Mesenchymal stem cell (in vitro differentiated cells and primary cell): Measurements from ENCODE around the gene PRCD.

Source experiments
- DNase-seq: peaks from one replicate; pipeline ENCODE4 v3.0.0-alpha.2; 2013
- H2AFZ ChIP-seq: one replicate; pipeline ENCODE4 v1.6.1; 2013; ENCODE audit warnings: low read depth, mild to moderate bottlenecking, control low read depth, inconsistent platforms, low read length, moderate library complexity
- H2AK5ac ChIP-seq: 2 replicates; pipeline ENCODE4 v1.6.1; 2013; ENCODE audit warnings: low read length, moderate library complexity, mild to moderate bottlenecking, inconsistent platforms; ENCODE audit not compliant: severe bottlenecking
- H2BK120ac ChIP-seq: one replicate; pipeline ENCODE4 v1.6.1; 2013; ENCODE audit warnings: low read depth, mild to moderate bottlenecking, inconsistent platforms, low read length, moderate library complexity
- H2BK12ac ChIP-seq, 2 experiments: one replicate each; pipeline ENCODE4 v1.6.1; 2013; ENCODE audit warnings: inconsistent platforms in 2 of 2, low read length in 2 of 2, mild to moderate bottlenecking in 2 of 2, moderate library complexity in 2 of 2, control low read depth in 1 of 2
- H2BK15ac ChIP-seq: one replicate; pipeline ENCODE4 v1.6.1; 2013; ENCODE audit warnings: mild to moderate bottlenecking, low read depth, inconsistent platforms; ENCODE audit not compliant: poor library complexity, severe bottlenecking
- H2BK5ac ChIP-seq: 2 replicates; pipeline ENCODE4 v1.6.1; 2013; ENCODE audit warnings: low read depth, mild to moderate bottlenecking, low read length, control low read depth, inconsistent platforms; ENCODE audit not compliant: poor library complexity, severe bottlenecking
- H3K14ac ChIP-seq, 2 experiments: one replicate each; pipeline ENCODE4 v1.6.1; 2013; ENCODE audit warnings: inconsistent platforms in 2 of 2, low read length in 2 of 2, control low read depth in 1 of 2, mild to moderate bottlenecking in 1 of 2, moderate library complexity in 1 of 2
- H3K18ac ChIP-seq, 2 experiments: one replicate each; pipeline ENCODE4 v1.6.1; 2013; ENCODE audit warnings: inconsistent platforms in 2 of 2, low read length in 2 of 2, control low read depth in 1 of 2, low read depth in 1 of 2, mild to moderate bottlenecking in 1 of 2
- H3K23ac ChIP-seq, 2 experiments: one replicate each; pipeline ENCODE4 v1.6.1; 2013; ENCODE audit warnings: inconsistent platforms in 2 of 2, low read length in 2 of 2, mild to moderate bottlenecking in 2 of 2, moderate library complexity in 2 of 2, control low read depth in 1 of 2
- H3K27ac ChIP-seq: 2 replicates; pipeline ENCODE4 v1.5.1; 2013; ENCODE audit warnings: mild to moderate bottlenecking, moderate library complexity, low read length, control low read depth, inconsistent platforms; ENCODE audit not compliant: poor library complexity, severe bottlenecking
- H3K27me3 ChIP-seq, 2 experiments: 2 replicates each; pipeline versions ENCODE4 v1.6.1 to v1.7.0; 2013; ENCODE audit warnings: low read length in 2 of 2, mild to moderate bottlenecking in 2 of 2, moderate library complexity in 2 of 2, control low read depth in 1 of 2, inconsistent platforms in 1 of 2; ENCODE audit not compliant: control insufficient read depth in 1 of 2, insufficient read depth in 1 of 2
- H3K36me3 ChIP-seq, 2 experiments: 2 replicates each; pipeline versions ENCODE4 v1.6.1 to v1.7.0; 2013; ENCODE audit warnings: low read length in 2 of 2, control low read depth in 1 of 2, inconsistent platforms in 1 of 2, low read depth in 1 of 2, mild to moderate bottlenecking in 1 of 2; ENCODE audit not compliant: insufficient read depth in 2 of 2, control insufficient read depth in 1 of 2
- H3K4ac ChIP-seq, 2 experiments: one replicate each; pipeline ENCODE4 v1.6.1; 2013; ENCODE audit warnings: inconsistent platforms in 2 of 2, low read length in 2 of 2, mild to moderate bottlenecking in 2 of 2, moderate library complexity in 2 of 2, control low read depth in 1 of 2, low read depth in 1 of 2
- H3K4me1 ChIP-seq: 2 replicates; pipeline ENCODE4 v1.6.1; 2013; ENCODE audit warnings: low read depth, low read length, control low read depth; ENCODE audit not compliant: control insufficient read depth, insufficient read depth
- H3K4me2 ChIP-seq: 2 replicates; pipeline ENCODE4 v1.6.1; 2013; ENCODE audit warnings: low read length, mild to moderate bottlenecking, inconsistent platforms; ENCODE audit not compliant: poor library complexity, severe bottlenecking
- H3K4me3 ChIP-seq, 2 experiments: 2 replicates each; pipeline versions ENCODE4 v1.5.1 to v1.7.0; 2013; ENCODE audit warnings: low read length in 2 of 2, mild to moderate bottlenecking in 2 of 2, control low read depth in 1 of 2, low read depth in 1 of 2; ENCODE audit not compliant: insufficient read depth in 1 of 2
- H3K79me1 ChIP-seq: replicated peaks from 2 replicates; pipeline ENCODE4 v1.6.1; 2013; ENCODE audit warnings: mild to moderate bottlenecking, control low read depth, low read length, inconsistent platforms; ENCODE audit not compliant: poor library complexity, severe bottlenecking
- H3K9ac ChIP-seq: 2 replicates; pipeline ENCODE4 v1.7.0; 2013; ENCODE audit warnings: mild to moderate bottlenecking, low read length, moderate library complexity
- H3K9me3 ChIP-seq: 2 replicates; pipeline ENCODE4 v1.7.0; 2013; ENCODE audit warnings: mild to moderate bottlenecking, low read length; ENCODE audit not compliant: control insufficient read depth
- H4K8ac ChIP-seq: one replicate; pipeline ENCODE4 v1.6.1; 2013; ENCODE audit warnings: inconsistent platforms, mild to moderate bottlenecking, low read length, moderate library complexity
- H4K91ac ChIP-seq: one replicate; pipeline ENCODE4 v1.6.1; 2013; ENCODE audit warnings: mild to moderate bottlenecking, low read length, inconsistent platforms
- WGBS: methylation state at CpG from one replicate; pipeline ENCODE4 v1.1.7; 2013; ENCODE audit warnings: mixed read lengths; 5-methylcytosine and 5-hydroxymethylcytosine counted together

The PRCD gene

DNA sequence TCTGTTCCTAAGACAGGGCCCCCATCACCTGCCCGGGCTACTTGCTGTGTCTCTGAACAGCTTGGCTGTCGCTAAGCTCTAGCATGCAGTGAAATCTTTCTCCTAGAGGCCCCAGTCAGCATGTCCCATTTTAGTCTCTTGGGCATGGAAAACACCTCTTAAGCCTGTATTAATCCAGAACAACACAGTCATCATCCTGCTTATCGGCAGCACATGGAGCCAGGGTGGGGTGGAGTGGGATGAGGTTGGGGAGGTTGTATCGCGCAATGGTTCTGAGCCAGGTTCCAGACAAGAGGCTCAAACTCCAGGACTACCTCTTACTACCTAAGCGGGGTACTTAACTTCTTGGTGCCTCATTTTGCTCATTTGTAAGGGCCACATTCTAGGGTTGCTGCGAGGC, 38.0 kb downstream of the PRCD start:
- Histone ChIP-seq H2BK5ac (no peak overlapping the region), H2BK120ac (no peak overlapping the region), H3K27me3 (peaks cover 0 to 18% of the 10 kb centered on the region in 2 experiments), H3K79me1 (no peaks in the 10 kb centered on the region), H3K4me3 (no peak overlapping the region), H3K27ac (no peak overlapping the region), H2BK12ac (no peak overlapping the region), H3K9me3 (no peaks in the 10 kb centered on the region), H3K4me2 (no peak overlapping the region), H3K18ac (no peak overlapping the region), H3K4me1 (peaks cover 1% of the 10 kb centered on the region), H3K36me3 (no peaks in the 10 kb centered on the region), H3K23ac (no peak overlapping the region), H3K9ac (no peak overlapping the region), H2AK5ac (no peak overlapping the region), H2AFZ (no peak overlapping the region), H2BK15ac (no peak overlapping the region), H3K14ac (no peak overlapping the region), H4K91ac (no peak overlapping the region), H4K8ac (no peak overlapping the region), H3K4ac (no peak overlapping the region)
- DNase-seq: no peak
- WGBS: 100% methylated on average over 6 of the region's 7 CpGs

DNA sequence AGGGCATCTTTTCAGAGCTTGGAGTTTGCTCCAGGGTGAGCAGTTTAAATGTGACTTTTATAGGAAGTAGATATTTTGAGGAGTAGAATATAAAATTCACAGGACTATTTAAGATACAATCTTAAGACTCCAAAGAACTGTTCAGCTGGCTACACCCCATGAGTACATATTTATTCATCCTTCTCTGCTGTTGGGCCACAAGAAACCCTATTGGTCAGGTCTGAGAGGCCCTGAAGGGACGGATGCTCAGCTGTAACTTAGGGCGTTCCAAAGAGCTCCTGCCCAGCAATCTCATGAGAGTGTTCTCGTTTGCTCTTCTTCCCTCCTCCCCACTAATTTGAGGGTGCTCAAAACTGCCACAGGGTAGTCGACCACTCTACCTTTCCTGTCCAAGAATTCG, 38.5 kb downstream of the PRCD start:
- peaks cover 0 to 18% of the 10 kb centered on the region in 2 experiments for H3K27me3 ChIP-seq

DNA sequence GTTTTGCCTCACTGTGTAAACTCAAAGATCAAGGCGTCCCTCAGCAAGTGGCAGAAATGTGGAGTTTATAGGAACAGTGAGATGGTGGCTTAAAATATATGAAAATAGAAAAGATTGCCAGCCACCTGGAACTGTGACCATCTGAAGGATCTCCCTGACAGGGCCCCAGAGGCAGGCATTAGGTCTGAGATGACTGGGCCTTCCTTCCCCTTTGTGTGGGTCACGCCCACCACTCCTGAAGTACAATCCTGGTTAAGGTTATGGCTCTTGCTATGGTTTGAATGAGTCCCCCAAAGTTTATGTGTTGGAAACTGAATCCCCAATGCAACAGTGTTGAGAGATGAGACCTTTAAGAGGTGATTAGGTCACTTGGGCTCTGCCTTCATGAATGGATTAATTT, 39.4 kb downstream of the PRCD start:
- H4K8ac ChIP-seq: no peak overlapping the region
- WGBS: 99% methylated on average over 2 of the region's 2 CpGs

More for the DNA sequence above, 38.5 kb downstream of the PRCD start:
- Histone ChIP-seq H3K4ac (no peak overlapping the region), H3K4me3 (no peak overlapping the region), H2BK5ac (no peak overlapping the region), H3K4me1 (peaks cover 1% of the 10 kb centered on the region), H2BK12ac (no peak overlapping the region), H2AFZ (no peak overlapping the region), H3K4me2 (no peak overlapping the region), H3K9ac (no peak overlapping the region), H4K91ac (no peak overlapping the region), H3K18ac (no peak overlapping the region), H3K9me3 (no peaks in the 10 kb centered on the region), H3K79me1 (no peaks in the 10 kb centered on the region), H3K14ac (no peak overlapping the region), H2BK15ac (no peak overlapping the region), H3K36me3 (no peaks in the 10 kb centered on the region), H3K27ac (no peak overlapping the region), H4K8ac (no peak overlapping the region), H3K23ac (no peak overlapping the region), H2BK120ac (no peak overlapping the region), H2AK5ac (no peak overlapping the region)
- DNase-seq: no peak
- 64% methylated on average over 4 of the region's 5 CpGs for WGBS

DNA sequence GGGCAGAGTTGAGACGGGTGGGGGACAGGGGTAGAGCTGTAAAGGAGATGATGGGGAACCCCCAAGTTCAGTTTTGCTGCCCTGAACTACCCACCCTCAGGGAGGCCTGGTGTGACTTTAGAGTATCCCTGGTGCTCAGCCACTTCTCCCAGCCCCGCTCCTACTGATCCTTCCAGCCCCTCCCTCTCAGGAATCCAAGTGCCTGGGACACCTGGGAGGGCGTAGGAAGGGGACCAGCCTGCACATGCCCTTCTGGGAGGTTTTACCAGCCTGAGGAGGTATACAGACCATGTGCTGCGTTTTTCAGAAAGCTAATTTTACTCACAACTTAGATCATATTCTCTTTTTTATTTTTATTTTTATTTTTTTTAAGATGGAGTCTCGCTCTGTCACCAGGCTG, 41.7 kb downstream of the PRCD start:
- Histone ChIP-seq H3K27ac (no peak overlapping the region), H3K4me1 (peaks cover 16% of the 10 kb centered on the region), H2BK5ac (no peak overlapping the region), H2BK12ac (no peak overlapping the region), H3K9me3 (no peaks in the 10 kb centered on the region), H3K18ac (no peak overlapping the region), H2AK5ac (no peak overlapping the region), H3K79me1 (no peaks in the 10 kb centered on the region), H3K27me3 (peaks cover 11 to 43% of the 10 kb centered on the region in 2 experiments), H3K9ac (no peak overlapping the region), H4K91ac (no peak overlapping the region), H2BK120ac (no peak overlapping the region), H3K4me2 (no peak overlapping the region), H3K36me3 (no peaks in the 10 kb centered on the region), H3K4me3 (no peak overlapping the region), H3K4ac (no peak overlapping the region), H4K8ac (no peak overlapping the region), H3K23ac (no peak overlapping the region), H2BK15ac (no peak overlapping the region), H3K14ac (peak overlapping the region in 1 of 2 experiments; percentile 20), H2AFZ (no peak overlapping the region)
- no peak for DNase-seq
- 94% methylated on average over 4 of the region's 5 CpGs for WGBS

More for the DNA sequence above, 39.4 kb downstream of the PRCD start:
- Histone ChIP-seq H2AK5ac (no peak overlapping the region), H3K4me1 (peaks cover 1% of the 10 kb centered on the region), H3K9ac (no peak overlapping the region), H3K79me1 (no peaks in the 10 kb centered on the region), H2BK120ac (no peak overlapping the region), H3K4me2 (no peak overlapping the region), H2BK12ac (no peak overlapping the region), H3K36me3 (no peaks in the 10 kb centered on the region), H4K91ac (no peak overlapping the region), H3K4ac (no peak overlapping the region), H3K23ac (no peak overlapping the region), H3K27ac (no peak overlapping the region), H2AFZ (no peak overlapping the region), H3K27me3 (peaks cover under 1 to 22% of the 10 kb centered on the region in 2 experiments), H2BK5ac (no peak overlapping the region), H3K18ac (no peak overlapping the region), H3K14ac (no peak overlapping the region), H2BK15ac (no peak overlapping the region), H3K4me3 (no peak overlapping the region), H3K9me3 (no peaks in the 10 kb centered on the region)
- DNase-seq: no peak
